Endothelial cell (in vitro differentiated cells): ENCODE results near the gene USP31. TPM values are rescaled to one million over a fixed set of nuclear protein-coding genes. Genes with fewer than 3 reads are reported as not detected.
"Not testable (repeated sequence)": the region's sequence is repeated elsewhere in the genome, so short reads cannot be mapped to it uniquely, and the experiment has no call there.

Source experiments
- DNase-seq: peaks from one replicate; pipeline ENCODE4 v3.0.0; 2021; ENCODE audit warnings: low spot score
- H3K27ac Mint-ChIP-seq: one replicate; pipeline ENCODE4 v1.8.0; 2021; ENCODE audit warnings: mixed read lengths, inconsistent platforms; ENCODE audit not compliant: unreplicated experiment
- H3K27me3 Mint-ChIP-seq: one replicate; pipeline ENCODE4 v1.8.0; 2021; ENCODE audit warnings: mild to moderate bottlenecking, moderate library complexity, mixed read lengths, inconsistent platforms; ENCODE audit not compliant: unreplicated experiment
- H3K36me3 Mint-ChIP-seq: one replicate; pipeline ENCODE4 v1.8.0; 2021; ENCODE audit warnings: mild to moderate bottlenecking, low read depth, mixed read lengths, inconsistent platforms; ENCODE audit not compliant: unreplicated experiment
- H3K4me1 Mint-ChIP-seq: one replicate; pipeline ENCODE4 v1.8.0; 2021; ENCODE audit warnings: mild to moderate bottlenecking, mixed read lengths, inconsistent platforms; ENCODE audit not compliant: unreplicated experiment
- H3K4me3 Mint-ChIP-seq: one replicate; pipeline ENCODE4 v1.8.0; 2021; ENCODE audit warnings: mild to moderate bottlenecking, mixed read lengths, inconsistent platforms; ENCODE audit not compliant: unreplicated experiment
- H3K9me3 Mint-ChIP-seq: one replicate; pipeline ENCODE4 v1.8.0; 2021; ENCODE audit warnings: mixed read lengths, inconsistent platforms; ENCODE audit not compliant: unreplicated experiment
- total RNA-seq: library from RNA; stranded (reverse); fragmentation: NEBNext Ultra II Directional; extraction: Animal tissue kit (Norgen Biotek cat#: 25700); gene quantifications from one replicate; pipeline ENCODE4 v1.2.1, GENCODE V29; 2021; ENCODE audit not compliant: unreplicated experiment
- TF ChIP-seq, protein P1 (sequence below): fragments of 200-600 bp; sonication (generic); IDR thresholded peaks from one replicate; pipeline ENCODE4 v1.5.0; 2021; ENCODE audit warnings: antibody characterized with exemption; ENCODE audit not compliant: unreplicated experiment

Gene USP31
- total RNA-seq, 1 donor from 2014 or later: 32.0 TPM

DNA sequence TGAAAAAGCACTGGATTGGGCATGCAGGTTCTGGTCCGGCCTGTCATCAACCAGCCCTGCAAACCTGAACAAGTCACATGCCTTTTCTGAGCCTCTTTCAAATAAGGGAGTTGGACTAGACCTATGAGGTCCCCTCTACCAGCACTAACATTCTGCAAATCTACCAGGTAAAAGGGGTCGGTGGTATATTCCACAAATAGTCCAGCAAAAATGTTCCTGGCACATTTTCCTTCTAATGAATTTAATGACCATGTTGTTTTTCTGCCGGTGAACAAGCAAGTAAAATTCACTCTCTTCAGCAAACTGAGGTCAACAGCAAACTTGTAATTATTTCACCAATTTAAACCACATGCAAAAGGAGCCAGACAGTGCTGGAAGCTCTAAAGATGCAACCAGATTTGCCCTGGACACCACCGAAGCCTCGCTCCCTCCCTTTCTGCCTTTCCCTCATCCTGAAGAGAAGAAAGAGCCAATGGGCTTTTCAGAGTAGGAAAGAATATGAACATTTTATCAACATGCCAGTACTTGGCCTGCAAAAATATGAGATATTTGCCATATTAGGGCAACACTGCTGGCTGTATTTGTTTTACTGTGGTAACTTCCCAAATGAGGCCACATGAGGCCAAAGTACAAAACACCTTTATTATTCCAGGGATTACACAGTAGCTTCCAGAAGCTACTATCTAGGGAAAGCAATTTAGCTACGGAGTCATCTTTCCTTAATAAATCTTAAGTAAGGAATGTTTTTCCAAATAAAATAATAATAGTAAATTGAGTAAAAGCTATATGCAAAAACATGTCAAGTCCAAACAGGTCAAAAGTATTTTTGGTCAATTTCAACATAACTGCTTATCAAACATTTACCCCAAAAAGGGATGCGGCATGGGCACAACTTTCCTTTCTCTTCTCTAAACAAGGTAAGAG is 45.0 kb downstream of the USP31 start:
- no peaks in the 10 kb centered on the region for H3K27me3 Mint-ChIP-seq
- no peak overlapping the region for H3K27ac Mint-ChIP-seq
- H3K4me1 Mint-ChIP-seq: no peaks in the 10 kb centered on the region
- H3K4me3 Mint-ChIP-seq: no peak overlapping the region
- H3K9me3 Mint-ChIP-seq: no peaks in the 10 kb centered on the region
- TF ChIP-seq, protein P1, sequence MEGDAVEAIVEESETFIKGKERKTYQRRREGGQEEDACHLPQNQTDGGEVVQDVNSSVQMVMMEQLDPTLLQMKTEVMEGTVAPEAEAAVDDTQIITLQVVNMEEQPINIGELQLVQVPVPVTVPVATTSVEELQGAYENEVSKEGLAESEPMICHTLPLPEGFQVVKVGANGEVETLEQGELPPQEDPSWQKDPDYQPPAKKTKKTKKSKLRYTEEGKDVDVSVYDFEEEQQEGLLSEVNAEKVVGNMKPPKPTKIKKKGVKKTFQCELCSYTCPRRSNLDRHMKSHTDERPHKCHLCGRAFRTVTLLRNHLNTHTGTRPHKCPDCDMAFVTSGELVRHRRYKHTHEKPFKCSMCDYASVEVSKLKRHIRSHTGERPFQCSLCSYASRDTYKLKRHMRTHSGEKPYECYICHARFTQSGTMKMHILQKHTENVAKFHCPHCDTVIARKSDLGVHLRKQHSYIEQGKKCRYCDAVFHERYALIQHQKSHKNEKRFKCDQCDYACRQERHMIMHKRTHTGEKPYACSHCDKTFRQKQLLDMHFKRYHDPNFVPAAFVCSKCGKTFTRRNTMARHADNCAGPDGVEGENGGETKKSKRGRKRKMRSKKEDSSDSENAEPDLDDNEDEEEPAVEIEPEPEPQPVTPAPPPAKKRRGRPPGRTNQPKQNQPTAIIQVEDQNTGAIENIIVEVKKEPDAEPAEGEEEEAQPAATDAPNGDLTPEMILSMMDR: no peak
- no peak for DNase-seq
- peaks cover 15% of the 10 kb centered on the region for H3K36me3 Mint-ChIP-seq

DNA sequence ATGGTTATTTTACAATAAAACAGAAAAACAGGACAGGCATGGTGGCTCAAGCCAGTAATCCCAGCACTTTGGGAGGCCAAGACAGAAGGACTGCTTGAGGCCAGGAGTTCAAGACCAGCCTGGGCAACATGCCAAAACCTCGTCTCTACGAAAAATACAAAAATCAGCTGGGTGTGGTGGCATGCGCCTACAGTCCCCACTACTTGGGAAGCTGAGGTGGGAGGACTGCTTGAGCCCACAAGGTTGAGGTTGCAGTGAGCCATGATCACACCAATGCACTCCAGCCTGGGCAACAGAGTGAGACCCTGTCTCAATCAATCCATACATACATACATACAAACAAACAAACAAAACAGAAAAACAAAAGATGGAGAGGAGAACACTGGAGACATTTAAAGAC is 45.6 kb downstream of the USP31 start:
- TF ChIP-seq, protein P1: no peak
- no peak for DNase-seq
- peaks cover 18% of the 10 kb centered on the region for H3K36me3 Mint-ChIP-seq
- no peaks in the 10 kb centered on the region for H3K9me3 Mint-ChIP-seq
- H3K27me3 Mint-ChIP-seq: no peaks in the 10 kb centered on the region
- no peak overlapping the region for H3K4me3 Mint-ChIP-seq
- no peak overlapping the region for H3K27ac Mint-ChIP-seq
- H3K4me1 Mint-ChIP-seq: no peaks in the 10 kb centered on the region

DNA sequence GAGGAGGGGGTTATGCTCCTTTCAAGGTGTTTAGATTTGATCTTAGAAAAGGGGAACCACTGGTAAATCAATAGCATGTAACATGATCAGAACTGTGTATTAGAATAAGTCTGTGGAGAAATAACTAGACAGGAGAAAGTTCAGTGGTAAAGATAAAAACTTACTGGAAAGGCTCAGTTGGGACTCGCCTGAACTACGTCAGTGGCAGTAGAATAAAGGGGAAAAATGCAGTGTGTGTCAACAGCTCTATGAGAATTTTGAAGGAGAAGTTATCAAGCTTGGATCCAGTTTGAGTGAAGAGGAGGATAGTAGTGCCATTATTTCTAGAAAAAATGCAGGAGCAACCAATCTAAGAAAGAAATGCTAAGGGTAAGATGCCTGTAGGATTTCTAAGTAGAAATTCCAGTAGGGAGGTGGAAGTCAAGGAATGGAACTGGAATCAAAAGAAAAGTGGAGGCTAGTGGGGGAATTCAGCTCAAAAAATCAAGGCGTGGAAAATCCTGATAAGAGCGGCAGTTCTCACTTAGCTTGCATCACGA is 48.2 kb downstream of the USP31 start:
- peaks cover 23% of the 10 kb centered on the region for H3K36me3 Mint-ChIP-seq
- no peak for DNase-seq
- no peak overlapping the region for H3K27ac Mint-ChIP-seq
- H3K27me3 Mint-ChIP-seq: no peaks in the 10 kb centered on the region
- H3K9me3 Mint-ChIP-seq: no peaks in the 10 kb centered on the region
- H3K4me1 Mint-ChIP-seq: no peaks in the 10 kb centered on the region
- H3K4me3 Mint-ChIP-seq: no peak overlapping the region
- TF ChIP-seq, protein P1: no peak

DNA sequence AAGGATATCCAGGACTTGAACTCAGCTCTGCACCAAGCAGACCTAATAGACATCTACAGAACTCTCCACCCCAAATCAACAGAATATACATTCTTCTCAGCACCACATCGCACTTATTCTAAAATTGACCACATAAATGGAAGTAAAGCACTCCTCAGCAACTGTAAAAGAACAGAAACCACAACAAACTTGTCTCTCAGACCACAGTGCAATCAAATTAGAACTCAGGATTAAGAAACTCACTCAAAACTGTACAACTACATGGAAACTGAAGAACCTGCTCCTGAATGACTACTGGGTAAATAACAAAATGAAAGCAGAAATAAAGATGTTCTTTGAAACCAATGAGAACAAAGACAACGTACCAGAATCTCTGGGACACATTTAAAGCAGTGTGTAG is 52.8 kb downstream of the USP31 start:
- DNase-seq, H3K9me3 Mint-ChIP-seq, H3K4me1 Mint-ChIP-seq, H3K27me3 Mint-ChIP-seq, H3K27ac Mint-ChIP-seq, H3K4me3 Mint-ChIP-seq: not testable (repeated sequence)
- peaks cover 33% of the 10 kb centered on the region for H3K36me3 Mint-ChIP-seq

DNA sequence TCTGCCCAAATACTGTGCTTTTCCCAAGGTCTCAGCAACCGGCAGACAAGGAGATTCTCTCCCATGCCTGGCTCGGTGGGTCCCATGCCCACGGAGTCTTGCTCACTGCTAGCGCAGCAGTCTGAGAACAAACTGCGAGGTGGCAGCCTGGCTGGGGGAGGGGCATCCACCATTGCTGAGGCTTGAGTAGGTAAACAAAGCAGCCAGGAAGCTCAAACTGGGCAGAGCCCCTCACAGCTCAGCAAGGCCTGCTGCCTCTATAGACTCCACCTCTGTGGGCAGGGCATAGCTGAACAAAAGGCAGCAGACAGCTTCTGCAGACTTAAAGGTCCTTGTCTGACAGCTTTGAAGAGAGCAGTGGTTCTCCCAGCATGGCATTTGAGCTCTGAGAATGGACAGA is 55.1 kb downstream of the USP31 start:
- H3K36me3 Mint-ChIP-seq: peaks cover 33% of the 10 kb centered on the region
- not testable (repeated sequence) for DNase-seq, H3K4me3 Mint-ChIP-seq, H3K27me3 Mint-ChIP-seq, H3K9me3 Mint-ChIP-seq, H3K4me1 Mint-ChIP-seq, H3K27ac Mint-ChIP-seq

DNA sequence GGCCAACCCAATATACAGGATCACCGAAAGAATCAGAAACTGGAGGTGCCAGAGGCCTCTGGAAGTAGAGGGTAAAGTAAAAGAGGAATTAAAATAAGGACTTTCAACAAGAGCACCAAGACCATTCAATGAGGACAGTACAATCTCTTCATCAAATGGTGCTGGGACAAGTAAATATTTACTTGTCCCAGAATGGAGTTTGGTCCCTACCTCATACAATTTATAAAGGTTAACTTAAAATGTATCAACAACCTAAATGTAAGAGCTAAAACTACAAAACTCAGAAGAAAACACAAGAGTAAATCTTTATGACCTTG is 56.5 kb downstream of the USP31 start:
- peaks cover 28% of the 10 kb centered on the region for H3K36me3 Mint-ChIP-seq
- no peak for DNase-seq
- H3K4me3 Mint-ChIP-seq: no peak overlapping the region
- TF ChIP-seq, protein P1: no peak
- H3K4me1 Mint-ChIP-seq: peaks cover 4% of the 10 kb centered on the region
- no peaks in the 10 kb centered on the region for H3K27me3 Mint-ChIP-seq
- no peak overlapping the region for H3K27ac Mint-ChIP-seq
- H3K9me3 Mint-ChIP-seq: no peaks in the 10 kb centered on the region
